HFFc6 (cell line): ENCODE data around the gene EPS8L3. TPM values are rescaled to one million over a fixed set of nuclear protein-coding genes. Genes with fewer than 3 reads are reported as not detected.

Source experiments
- DNase-seq: peaks from one replicate; pipeline ENCODE4 v3.0.0-alpha.2; 2018
- H3K27ac Mint-ChIP-seq: 2 replicates; pipeline ENCODE4 v1.8.0; 2020; ENCODE audit warnings: mild to moderate bottlenecking, mixed read lengths
- H3K27me3 Mint-ChIP-seq: 2 replicates; pipeline ENCODE4 v1.8.0; 2021; ENCODE audit warnings: mild to moderate bottlenecking, moderate library complexity, mixed read lengths; ENCODE audit not compliant: insufficient read depth
- H3K36me3 Mint-ChIP-seq: 2 replicates; pipeline ENCODE4 v1.8.0; 2021; ENCODE audit warnings: low read depth, mixed read lengths
- H3K4me1 Mint-ChIP-seq: 2 replicates; pipeline ENCODE4 v1.8.0; 2020; ENCODE audit warnings: low read depth, mixed read lengths
- H3K4me3 Mint-ChIP-seq: 2 replicates; pipeline ENCODE4 v1.8.0; 2020; ENCODE audit warnings: mild to moderate bottlenecking, moderate library complexity, mixed read lengths
- H3K9me3 Mint-ChIP-seq: 2 replicates; pipeline ENCODE4 v1.8.0; 2020; ENCODE audit warnings: mild to moderate bottlenecking, mixed read lengths
- CTCF ChIP-seq: fragments of 200-600 bp; sonication (generic); IDR thresholded peaks from 2 replicates; pipeline ENCODE4 v1.5.0; 2021; ENCODE audit warnings: antibody characterized with exemption, mild to moderate bottlenecking
- total RNA-seq, 6 experiments: library from RNA; stranded (reverse); fragmentation: NEBNext Ultra II Directional; extraction: Animal tissue kit (Norgen Biotek cat#: 25700); gene quantifications; 2 replicates in 1 of 6; 3 replicates in 5 of 6; pipeline ENCODE4 v1.2.3, GENCODE V29; 2021

Gene EPS8L3
- total RNA-seq, 6 experiments from 2014 or later = not detected

DNA sequence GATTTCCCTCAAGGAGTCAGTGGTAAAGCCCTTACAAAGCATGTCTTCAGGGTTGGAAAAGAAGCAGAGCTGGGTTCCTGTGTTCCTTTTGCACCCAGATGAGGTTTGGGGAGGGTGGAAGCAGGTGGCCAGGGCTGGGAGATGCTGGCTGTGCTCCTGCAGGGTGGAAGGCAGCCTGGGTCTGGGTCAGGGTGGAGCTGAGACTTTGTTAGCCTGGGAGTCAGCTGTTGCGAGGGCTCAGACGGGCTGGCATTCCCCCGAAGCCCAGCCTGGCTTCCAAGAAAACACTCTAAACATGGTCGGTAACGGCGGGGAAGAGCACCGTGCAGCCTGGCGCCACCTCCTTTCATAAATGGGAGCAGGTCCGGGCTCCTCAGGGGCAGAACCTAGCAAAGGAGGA, 43.7 kb upstream of the EPS8L3 start:
- no peaks in the 10 kb centered on the region for H3K36me3 Mint-ChIP-seq
- peaks cover 43% of the 10 kb centered on the region for H3K4me1 Mint-ChIP-seq
- H3K9me3 Mint-ChIP-seq = no peaks in the 10 kb centered on the region
- H3K27ac Mint-ChIP-seq = no peak overlapping the region
- TF ChIP-seq CTCF = no peak
- H3K4me3 Mint-ChIP-seq = no peak overlapping the region
- H3K27me3 Mint-ChIP-seq = peaks cover 3% of the 10 kb centered on the region
- DNase-seq = no peak

- Mint-ChIP-seq H3K4me3 (no peak overlapping the region), H3K4me1 (peaks cover 43% of the 10 kb centered on the region), H3K27ac (no peak overlapping the region), H3K27me3 (peaks cover 3% of the 10 kb centered on the region), H3K36me3 (no peaks in the 10 kb centered on the region), H3K9me3 (no peaks in the 10 kb centered on the region)
- peak; percentile 26; the same call in 1 of the 2 replicates for TF ChIP-seq CTCF
- DNase-seq = no peak
These were observed 43.1 kb upstream of the EPS8L3 start for GRCh38 chr1:109806733-109807400.

DNA sequence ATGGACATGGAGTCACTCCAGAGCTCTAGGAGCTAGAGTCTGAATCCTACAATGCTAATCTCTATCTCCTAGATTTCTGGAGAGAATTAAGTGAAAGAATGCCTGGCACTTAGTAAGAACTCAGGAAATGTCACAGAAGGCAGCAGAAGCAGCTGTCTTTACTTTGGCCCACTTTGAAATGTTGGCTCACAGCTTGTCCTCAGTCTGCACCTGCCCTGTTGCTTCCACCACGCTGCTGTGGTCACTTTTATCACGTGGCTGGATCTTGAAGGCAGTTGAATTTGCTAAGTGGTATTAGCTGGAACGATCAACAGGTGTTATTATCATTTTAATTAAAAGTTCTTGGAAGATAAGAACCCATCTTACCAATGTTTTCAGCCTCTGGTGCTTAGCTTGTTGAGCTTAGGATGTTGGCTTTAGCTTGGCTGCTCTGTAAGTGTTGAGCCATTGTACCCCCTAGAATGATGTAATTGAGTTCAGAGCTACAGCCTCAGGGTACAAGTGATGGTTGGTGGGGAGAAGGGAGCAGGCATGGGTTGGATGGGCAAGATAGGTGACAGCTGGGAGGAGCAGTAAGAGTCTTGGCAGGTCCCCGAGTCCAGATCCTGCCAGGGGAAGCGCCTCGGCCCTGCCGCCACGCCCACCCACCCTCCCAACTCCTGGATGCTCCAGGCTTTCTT, 41.9 kb upstream of the EPS8L3 start:
- peaks cover 43% of the 10 kb centered on the region for H3K4me1 Mint-ChIP-seq
- H3K36me3 Mint-ChIP-seq = no peaks in the 10 kb centered on the region
- H3K27ac Mint-ChIP-seq = no peak overlapping the region
- H3K4me3 Mint-ChIP-seq = no peak overlapping the region
- peaks cover 3% of the 10 kb centered on the region for H3K27me3 Mint-ChIP-seq
- TF ChIP-seq CTCF = no peak
- DNase-seq = no peak
- H3K9me3 Mint-ChIP-seq = no peaks in the 10 kb centered on the region

DNA sequence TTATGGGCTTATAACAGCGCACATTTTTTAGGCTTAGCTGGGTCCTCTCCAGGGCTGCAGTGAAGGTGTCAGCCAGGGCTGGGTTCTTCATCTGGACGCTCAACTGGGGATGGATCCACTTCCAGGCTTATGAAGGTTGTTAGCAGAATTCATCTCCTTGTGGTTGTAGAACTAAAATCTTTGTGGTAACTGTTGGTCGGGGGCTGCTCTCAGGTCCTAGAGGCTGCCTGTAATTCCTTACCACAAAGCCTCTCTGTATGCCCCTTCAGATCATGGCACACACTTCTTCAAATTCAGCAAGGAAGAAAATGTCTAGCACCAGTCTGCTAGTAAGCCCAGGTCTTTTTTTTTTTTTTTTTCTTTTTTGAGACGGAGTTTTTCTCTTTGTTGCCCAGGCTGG, 40.9 kb upstream of the EPS8L3 start:
- Mint-ChIP-seq H3K27me3 (peaks cover 3% of the 10 kb centered on the region), H3K27ac (no peak overlapping the region), H3K9me3 (no peaks in the 10 kb centered on the region), H3K4me3 (no peak overlapping the region), H3K4me1 (peaks cover 45% of the 10 kb centered on the region), H3K36me3 (no peaks in the 10 kb centered on the region)
- DNase-seq = no peak
- TF ChIP-seq CTCF = no peak

GRCh38 chr1:109803901-109804331, 40.2 kb upstream of the EPS8L3 start:
- H3K4me3 Mint-ChIP-seq = no peak overlapping the region
- H3K27me3 Mint-ChIP-seq = peaks cover 3% of the 10 kb centered on the region
- H3K36me3 Mint-ChIP-seq = no peaks in the 10 kb centered on the region
- H3K27ac Mint-ChIP-seq = no peak overlapping the region
- no peak for DNase-seq
- no peak for TF ChIP-seq CTCF
- H3K9me3 Mint-ChIP-seq = no peaks in the 10 kb centered on the region
- peaks cover 50% of the 10 kb centered on the region for H3K4me1 Mint-ChIP-seq
